Tibial nerve (tissue), 4 donors: ENCODE data around the gene MYO9B.

Experiments used
- EP300 ChIP-seq, 2 donors: sonication (generic); formaldehyde crosslinking; IDR thresholded peaks; one replicate each; pipeline ENCODE4 v1.6.1; 2017; ENCODE audit warnings: antibody characterized with exemption in 2 of 2, mild to moderate bottlenecking in 1 of 2
- POLR2A ChIP-seq, 2 donors: fragments of 450-650 bp; IDR thresholded peaks; one replicate each; pipeline ENCODE4 v1.6.1; 2017; ENCODE audit warnings: antibody characterized with exemption in 2 of 2, mild to moderate bottlenecking in 2 of 2, moderate library complexity in 2 of 2
- TF ChIP-seq, protein P1 (sequence below), 5 experiments: fragments of 200-600 bp in 3 of 5; fragments of 450-650 bp in 2 of 5; sonication (generic) in 3 of 5; IDR thresholded peaks; one replicate each; pipeline ENCODE4 v1.5.1; 2016 to 2019; ENCODE audit warnings: antibody characterized with exemption in 5 of 5, mild to moderate bottlenecking in 3 of 5, moderate library complexity in 2 of 5

DNA sequence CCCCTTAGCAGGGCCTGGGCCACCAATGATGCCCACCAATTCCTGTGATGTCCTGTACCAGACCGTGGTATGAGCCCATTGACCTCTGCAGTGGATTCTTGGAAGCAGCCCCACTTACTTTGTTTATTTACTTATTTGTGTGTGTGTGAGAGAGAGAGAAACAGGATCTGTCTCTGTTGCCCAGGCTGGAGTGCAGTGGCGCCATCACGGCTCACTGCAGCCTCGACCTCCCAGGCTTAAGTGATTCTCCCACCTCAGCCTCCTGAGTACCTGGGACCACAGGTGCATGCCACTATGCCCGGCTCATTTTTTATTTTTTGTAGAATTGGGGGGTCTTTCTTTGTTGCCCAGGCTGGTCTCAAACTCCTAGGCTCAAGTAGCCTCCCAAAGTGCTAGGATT is 13.0 kb downstream of the MYO9B start:
- TF ChIP-seq, protein P1, sequence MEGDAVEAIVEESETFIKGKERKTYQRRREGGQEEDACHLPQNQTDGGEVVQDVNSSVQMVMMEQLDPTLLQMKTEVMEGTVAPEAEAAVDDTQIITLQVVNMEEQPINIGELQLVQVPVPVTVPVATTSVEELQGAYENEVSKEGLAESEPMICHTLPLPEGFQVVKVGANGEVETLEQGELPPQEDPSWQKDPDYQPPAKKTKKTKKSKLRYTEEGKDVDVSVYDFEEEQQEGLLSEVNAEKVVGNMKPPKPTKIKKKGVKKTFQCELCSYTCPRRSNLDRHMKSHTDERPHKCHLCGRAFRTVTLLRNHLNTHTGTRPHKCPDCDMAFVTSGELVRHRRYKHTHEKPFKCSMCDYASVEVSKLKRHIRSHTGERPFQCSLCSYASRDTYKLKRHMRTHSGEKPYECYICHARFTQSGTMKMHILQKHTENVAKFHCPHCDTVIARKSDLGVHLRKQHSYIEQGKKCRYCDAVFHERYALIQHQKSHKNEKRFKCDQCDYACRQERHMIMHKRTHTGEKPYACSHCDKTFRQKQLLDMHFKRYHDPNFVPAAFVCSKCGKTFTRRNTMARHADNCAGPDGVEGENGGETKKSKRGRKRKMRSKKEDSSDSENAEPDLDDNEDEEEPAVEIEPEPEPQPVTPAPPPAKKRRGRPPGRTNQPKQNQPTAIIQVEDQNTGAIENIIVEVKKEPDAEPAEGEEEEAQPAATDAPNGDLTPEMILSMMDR (IDR thresholded peaks at IDR 0.05), result no peak
- TF ChIP-seq POLR2A (IDR thresholded peaks at IDR 0.05) (no peak), EP300 (IDR thresholded peaks at IDR 0.05) (no peak)
